ENCODE measurements around the gene EPHA6.

Gene EPHA6

GRCh38 chr3:97647441-97647982, 833.1 kb downstream of the EPHA6 start:
- no peak for DNase-seq (ENCODE audit: low spot score)

- DNase-seq (ENCODE audit: low spot score): no peak
These were observed 841.6 kb downstream of the EPHA6 start for GRCh38 chr3:97655971-97656370.

- DNase-seq (ENCODE audit: low spot score): no peak
These were observed 842.2 kb downstream of the EPHA6 start for GRCh38 chr3:97656638-97657037.

GRCh38 chr3:97658668-97659285, 844.4 kb downstream of the EPHA6 start:
- peak; percentile 18 for DNase-seq (ENCODE audit: low spot score)

GRCh38 chr3:97662264-97662663, 847.9 kb downstream of the EPHA6 start:
- DNase-seq (ENCODE audit: low spot score): no peak

GRCh38 chr3:97662762-97663161, 848.4 kb downstream of the EPHA6 start:
- no peak for DNase-seq (ENCODE audit: low spot score)

- no peak for DNase-seq (ENCODE audit: low spot score)
These were observed 851.5 kb downstream of the EPHA6 start for GRCh38 chr3:97665896-97666295.

GRCh38 chr3:97670952-97671351, 856.6 kb downstream of the EPHA6 start:
- DNase-seq (ENCODE audit: low spot score): no peak

- no peak for DNase-seq (ENCODE audit: low spot score)
These were observed 859.1 kb downstream of the EPHA6 start for GRCh38 chr3:97673357-97673997.

- DNase-seq (ENCODE audit: low spot score): no peak
These were observed 860.1 kb downstream of the EPHA6 start for GRCh38 chr3:97674461-97674860.

GRCh38 chr3:97680210-97680609, 865.8 kb downstream of the EPHA6 start:
- no peak for DNase-seq (ENCODE audit: low spot score)

- no peak for DNase-seq (ENCODE audit: low spot score)
These were observed 866.3 kb downstream of the EPHA6 start for GRCh38 chr3:97680696-97681095.

- DNase-seq (ENCODE audit: low spot score): no peak
These were observed 870.1 kb downstream of the EPHA6 start for GRCh38 chr3:97684490-97684889.

- DNase-seq (ENCODE audit: low spot score): no peak
These were observed 871.9 kb downstream of the EPHA6 start for GRCh38 chr3:97686258-97686657.

GRCh38 chr3:97687734-97688133, 873.3 kb downstream of the EPHA6 start:
- DNase-seq (ENCODE audit: low spot score): no peak

- DNase-seq (ENCODE audit: low spot score): no peak
These were observed 874.7 kb downstream of the EPHA6 start for GRCh38 chr3:97689111-97689510.

- no peak for DNase-seq (ENCODE audit: low spot score)
These were observed 875.6 kb downstream of the EPHA6 start for GRCh38 chr3:97689962-97690361.

GRCh38 chr3:97691354-97691753, 877.0 kb downstream of the EPHA6 start:
- no peak for DNase-seq (ENCODE audit: low spot score)

GRCh38 chr3:97692389-97692788, 878.0 kb downstream of the EPHA6 start:
- no peak for DNase-seq (ENCODE audit: low spot score)

- DNase-seq (ENCODE audit: low spot score): no peak
These were observed 878.4 kb downstream of the EPHA6 start for GRCh38 chr3:97692831-97693230.

- no peak for DNase-seq (ENCODE audit: low spot score)
These were observed 880.5 kb downstream of the EPHA6 start for GRCh38 chr3:97694876-97695275.

- no peak for DNase-seq (ENCODE audit: low spot score)
These were observed 884.3 kb downstream of the EPHA6 start for GRCh38 chr3:97698691-97699090.

GRCh38 chr3:97699889-97700288, 885.5 kb downstream of the EPHA6 start:
- DNase-seq (ENCODE audit: low spot score): no peak

- no peak for DNase-seq (ENCODE audit: low spot score)
These were observed 891.4 kb downstream of the EPHA6 start for GRCh38 chr3:97705764-97706163.

All from kidney capillary endothelial cell (primary cell).